ENCODE measurements around the gene CYP8B1. TPM values are rescaled to one million over a fixed set of nuclear protein-coding genes. Genes with fewer than 3 reads are reported as not detected.

Gene CYP8B1
- total and polyA plus RNA-seq, 8 donors: 0.10 TPM; not detected in 7

- Histone ChIP-seq H3K9me3 (no peaks in the 10 kb centered on the region), H3K27ac (peak overlapping the region in 3 of 5 donors; percentile 6 to 64 (median 31)), H3K4me3 (no peak overlapping the region), H3K36me3 (no peaks in the 10 kb centered on the region), H3K27me3 (no peaks in the 10 kb centered on the region), H3K4me1 (peaks cover 0 to 22% (median 8%) of the 10 kb centered on the region in 4 donors)
- TF ChIP-seq POLR2AphosphoS5 (IDR thresholded peaks at IDR 0.05) (peak in 1 of 3 donors; percentile 50), POLR2A (IDR thresholded peaks at IDR 0.05) (no peak), CTCF (IDR thresholded peaks at IDR 0.05) (no peak), EP300 (IDR thresholded peaks at IDR 0.05) (no peak)
- DNase-seq: no peak
- intact Hi-C loops (cut with DNase I; ENCODE audit: low total_unique reads): no loop called here
These were observed 48.7 kb downstream of the CYP8B1 start for GRCh38 chr3:42827023-42827422.

- Histone ChIP-seq H3K4me3 (no peak overlapping the region), H3K27ac (no peak overlapping the region), H3K27me3 (no peaks in the 10 kb centered on the region), H3K4me1 (peaks cover 0 to 18% (median 8%) of the 10 kb centered on the region in 4 donors), H3K36me3 (no peaks in the 10 kb centered on the region), H3K9me3 (no peaks in the 10 kb centered on the region)
- TF ChIP-seq EP300 (IDR thresholded peaks at IDR 0.05): no peak
- no peak for TF ChIP-seq POLR2AphosphoS5 (IDR thresholded peaks at IDR 0.05)
- no peak for TF ChIP-seq POLR2A (IDR thresholded peaks at IDR 0.05)
- no peak for TF ChIP-seq CTCF (IDR thresholded peaks at IDR 0.05)
- intact Hi-C loops (cut with DNase I; ENCODE audit: low total_unique reads): no loop called here
- no peak for DNase-seq
These were observed 49.5 kb downstream of the CYP8B1 start for GRCh38 chr3:42826141-42826540.

- peaks cover 4 to 22% (median 12%) of the 10 kb centered on the region in 4 donors for H3K4me1 ChIP-seq
- H3K27me3 ChIP-seq: no peaks in the 10 kb centered on the region
- no peaks in the 10 kb centered on the region for H3K36me3 ChIP-seq
- intact Hi-C loops (cut with DNase I; ENCODE audit: low total_unique reads): no loop called here
- no peak overlapping the region for H3K27ac ChIP-seq
- WGBS, 5 donors: 62 to 82% (median 73%) methylated on average over 2 of the region's 2 CpGs
- no peak for DNase-seq
- no peak for TF ChIP-seq CTCF (IDR thresholded peaks at IDR 0.05)
- TF ChIP-seq POLR2AphosphoS5 (IDR thresholded peaks at IDR 0.05): no peak
- no peak for TF ChIP-seq EP300 (IDR thresholded peaks at IDR 0.05)
- no peak for TF ChIP-seq POLR2A (IDR thresholded peaks at IDR 0.05)
- H3K4me3 ChIP-seq: no peak overlapping the region
- no peaks in the 10 kb centered on the region for H3K9me3 ChIP-seq
These were observed 52.3 kb downstream of the CYP8B1 start for GRCh38 chr3:42823351-42823750.

GRCh38 chr3:42822828-42823227 is 52.9 kb downstream of the CYP8B1 start:
- no peak overlapping the region for H3K4me3 ChIP-seq
- TF ChIP-seq POLR2AphosphoS5 (IDR thresholded peaks at IDR 0.05) (no peak), CTCF (IDR thresholded peaks at IDR 0.05) (no peak), POLR2A (IDR thresholded peaks at IDR 0.05) (no peak), EP300 (IDR thresholded peaks at IDR 0.05) (no peak)
- intact Hi-C loops (cut with DNase I; ENCODE audit: low total_unique reads): no loop called here
- no peak overlapping the region for H3K27ac ChIP-seq
- WGBS, 5 donors: 85 to 91% (median 88%) methylated on average over 3 of the region's 3 CpGs
- H3K9me3 ChIP-seq: no peaks in the 10 kb centered on the region
- DNase-seq: no peak
- no peaks in the 10 kb centered on the region for H3K36me3 ChIP-seq
- H3K27me3 ChIP-seq: no peaks in the 10 kb centered on the region
- peaks cover 4 to 21% (median 12%) of the 10 kb centered on the region in 4 donors for H3K4me1 ChIP-seq

Other genes with a start within 250 kb of the CYP8B1 start
- 10 to 100 TPM; 10.1 to 40.3 (median 19.6) TPM for gene ZBTB47, start 222.2 kb downstream of the CYP8B1 start, total RNA-seq
- 10 to 100 TPM; 10.4 to 40.0 (median 32.1) TPM for gene ZBTB47, start 222.2 kb downstream of the CYP8B1 start, polyA plus RNA-seq
- under 1 TPM in 1 of 5 donors, not detected in 4; 0.18 TPM for gene KLHL40, start 190.3 kb downstream of the CYP8B1 start, total RNA-seq
- 1 to 10 TPM in 1 of 3 donors, under 1 TPM in 1, not detected in 1; 0.05 to 2.0 TPM for gene KLHL40, start 190.3 kb downstream of the CYP8B1 start, polyA plus RNA-seq
- gene HHATL, start 173.1 kb downstream of the CYP8B1 start, total RNA-seq: not detected
- 1 to 10 TPM in 1 of 3 donors, under 1 TPM in 2; 0.81 to 6.9 (median 0.90) TPM for gene HHATL, start 173.1 kb downstream of the CYP8B1 start, polyA plus RNA-seq
- gene CCDC13, start 102.6 kb downstream of the CYP8B1 start, total RNA-seq: 10 to 100 TPM in 2 of 5 donors, 1 to 10 TPM in 1, under 1 TPM in 1, not detected in 1; 0.58 to 31.7 (median 10.0) TPM
- 1 to 10 TPM in 1 of 3 donors, under 1 TPM in 2; 0.44 to 2.9 (median 0.53) TPM for gene CCDC13, start 102.6 kb downstream of the CYP8B1 start, polyA plus RNA-seq
- 100 to 1,000 TPM in 2 of 5 donors, 10 to 100 TPM in 3; 62.0 to 313 (median 98.8) TPM for gene HIGD1A, start 71.4 kb downstream of the CYP8B1 start, total RNA-seq
- gene HIGD1A, start 71.4 kb downstream of the CYP8B1 start, polyA plus RNA-seq: 100 to 1,000 TPM; 202 to 413 (median 311) TPM
- gene ACKR2, start 66.4 kb downstream of the CYP8B1 start, total RNA-seq: 1 to 10 TPM in 1 of 5 donors, under 1 TPM in 1, not detected in 3; 0.72 to 2.4 TPM
- gene ACKR2, start 66.4 kb downstream of the CYP8B1 start, polyA plus RNA-seq: under 1 TPM; 0.15 to 0.50 (median 0.30) TPM
- gene ZNF662, start 30.3 kb upstream of the CYP8B1 start, total RNA-seq: 10 to 100 TPM in 2 of 5 donors, 1 to 10 TPM in 3; 3.8 to 23.9 (median 6.5) TPM
- gene ZNF662, start 30.3 kb upstream of the CYP8B1 start, polyA plus RNA-seq: 1 to 10 TPM; 1.4 to 3.2 (median 2.1) TPM
- 10 to 100 TPM in 3 of 5 donors, 1 to 10 TPM in 2; 7.0 to 23.6 (median 18.5) TPM for gene GASK1A, start 103.4 kb upstream of the CYP8B1 start, total RNA-seq
- gene GASK1A, start 103.4 kb upstream of the CYP8B1 start, polyA plus RNA-seq: 1 to 10 TPM; 1.2 to 4.0 (median 2.4) TPM
- 10 to 100 TPM in 3 of 5 donors, 1 to 10 TPM in 2; 7.0 to 48.1 (median 14.3) TPM for gene POMGNT2, start 230.2 kb upstream of the CYP8B1 start, total RNA-seq
- 1 to 10 TPM; 5.3 to 8.2 (median 7.1) TPM for gene POMGNT2, start 230.2 kb upstream of the CYP8B1 start, polyA plus RNA-seq

All from stomach (tissue), 9 donors.